NCI-H2227 treated with DMSO at 0.1 percent for 48 hours (cell line): Measurements from ENCODE around the gene FKBP8.

Experiments used
- DNase-seq: peaks from one replicate; lab custom pipeline; 2025; lab: John Stamatoyannopoulos, UW

Gene FKBP8

DNA sequence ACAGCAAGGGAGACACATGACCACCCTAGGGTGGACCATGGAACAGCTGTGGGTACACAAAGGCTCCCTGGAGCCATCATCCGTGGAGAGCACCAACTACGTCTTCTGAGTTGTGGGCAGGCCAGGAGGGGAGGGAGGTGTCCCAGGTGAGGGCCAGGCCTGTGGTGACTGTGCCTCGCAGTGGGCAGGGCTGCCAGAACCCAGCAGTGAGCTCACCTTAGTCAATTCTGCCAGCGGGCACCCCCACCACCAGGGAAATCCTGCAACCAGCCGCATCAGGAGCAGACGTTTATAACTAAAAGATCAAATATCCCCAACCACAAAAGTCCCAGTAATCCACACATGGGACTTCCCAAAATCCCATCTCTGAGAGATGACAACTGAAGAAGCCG lies 41.1 kb downstream of the FKBP8 start:
- no peak for DNase-seq

DNA sequence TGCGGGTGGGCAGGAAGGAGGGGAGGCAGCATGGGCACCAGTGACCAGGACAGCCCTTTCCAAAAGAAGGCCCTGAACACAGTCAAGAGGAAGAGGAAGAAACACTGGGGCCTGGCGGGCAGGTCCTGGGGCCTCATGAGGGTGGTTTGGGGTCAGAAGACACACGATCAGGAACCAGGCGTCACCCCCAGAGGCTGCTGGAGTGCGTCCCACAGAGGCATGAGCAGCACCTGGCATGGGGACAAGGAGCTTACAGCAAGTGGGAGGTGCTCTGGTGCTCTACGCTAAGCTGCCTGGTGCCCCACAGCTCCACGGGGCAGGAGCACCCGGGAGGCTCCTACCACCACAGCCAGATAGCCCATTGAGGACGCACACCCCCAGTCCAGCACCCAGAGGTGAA lies 41.5 kb downstream of the FKBP8 start:
- DNase-seq: no peak

- no peak for DNase-seq
Measured at GRCh38 chr19:18501351-18501750, 42.0 kb downstream of the FKBP8 start.

- DNase-seq: no peak
Measured at GRCh38 chr19:18500799-18501198, 42.6 kb downstream of the FKBP8 start.

DNA sequence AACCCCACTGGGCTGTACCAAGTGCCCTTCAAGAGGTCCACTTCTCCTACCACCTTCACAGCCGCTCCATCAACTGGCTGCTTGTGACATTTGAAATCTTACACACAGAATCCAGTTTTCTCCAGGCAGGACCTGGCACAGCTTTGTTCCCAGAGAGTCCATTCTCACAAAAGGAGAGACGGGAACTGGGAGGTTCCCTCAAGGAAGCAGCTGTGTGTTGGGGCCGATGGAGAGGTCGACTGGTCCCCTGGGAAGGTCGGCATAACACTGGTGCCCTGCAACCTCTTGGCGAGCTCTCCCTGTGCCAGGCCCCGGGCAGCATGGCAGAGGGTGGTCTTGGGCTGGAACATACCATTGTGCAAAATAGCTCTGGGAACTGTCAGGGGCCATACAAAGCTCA lies 43.0 kb downstream of the FKBP8 start:
- DNase-seq: no peak

DNA sequence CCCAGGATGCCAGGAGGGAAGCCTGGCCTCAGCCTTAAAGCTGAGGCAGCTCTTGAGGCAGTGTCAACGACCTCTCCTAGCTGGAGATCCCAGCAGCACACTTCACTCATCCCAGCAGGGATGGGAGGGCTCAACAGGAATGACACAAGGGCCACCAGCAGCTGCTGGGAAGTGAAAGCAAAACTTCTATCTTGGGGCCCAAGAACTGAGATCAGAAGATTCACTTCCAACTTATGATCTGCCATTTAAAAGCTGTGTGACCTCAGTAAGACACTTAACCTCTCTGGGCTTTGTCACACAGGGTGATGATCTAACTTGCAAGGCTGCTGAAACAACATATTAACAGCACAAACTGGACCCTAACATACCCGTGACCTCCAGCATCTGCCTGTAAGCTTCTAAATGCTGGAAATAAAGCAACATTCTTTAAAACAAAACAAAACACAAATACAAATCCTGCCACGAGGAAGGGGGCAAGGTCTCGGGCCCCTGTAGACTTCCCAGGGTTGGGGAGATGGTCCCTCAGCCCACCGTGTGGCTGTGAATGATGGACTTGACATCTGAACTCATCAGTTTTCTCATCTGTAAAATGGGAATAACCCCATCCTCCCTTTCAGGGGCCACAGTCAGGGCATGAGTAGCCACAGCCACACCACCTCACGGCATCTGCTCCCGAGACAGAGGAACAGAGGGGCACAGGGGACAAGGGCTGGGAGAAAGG lies 44.2 kb downstream of the FKBP8 start:
- DNase-seq: no peak

DNA sequence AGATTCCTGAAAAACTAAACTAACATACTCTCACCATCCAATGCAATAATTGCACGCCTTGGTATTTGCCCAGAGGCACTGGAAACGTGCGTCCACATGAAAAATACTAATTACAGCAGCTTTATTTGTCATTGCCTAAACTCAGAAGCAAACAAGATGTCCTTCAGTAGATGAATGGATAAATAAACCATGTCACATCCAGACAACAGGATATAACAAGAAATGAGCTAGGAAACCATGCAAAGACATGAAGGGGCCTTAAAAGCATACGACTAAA lies 46.5 kb downstream of the FKBP8 start:
- no peak for DNase-seq

- DNase-seq: no peak
Measured at GRCh38 chr19:18496167-18496979, 47.0 kb downstream of the FKBP8 start.

- DNase-seq: no peak
Measured at GRCh38 chr19:18495204-18495911, 48.0 kb downstream of the FKBP8 start.

DNA sequence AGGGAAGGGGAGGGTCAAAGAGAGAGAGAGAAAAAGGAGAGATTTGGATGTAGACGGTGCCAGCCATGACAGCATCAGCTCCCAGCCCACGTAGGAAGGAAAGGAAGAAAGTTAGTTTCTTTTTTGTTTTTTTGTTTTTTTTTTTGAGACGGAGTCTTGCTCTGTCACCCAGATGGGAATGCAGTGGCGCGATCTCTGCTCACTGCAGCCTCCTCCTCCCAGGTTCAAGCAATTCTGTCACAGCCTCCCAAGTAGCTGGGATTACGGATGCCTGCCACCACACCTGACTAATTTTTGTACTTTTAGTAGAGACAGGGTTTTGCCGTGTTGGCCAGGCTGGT lies 49.1 kb downstream of the FKBP8 start:
- no peak for DNase-seq

DNA sequence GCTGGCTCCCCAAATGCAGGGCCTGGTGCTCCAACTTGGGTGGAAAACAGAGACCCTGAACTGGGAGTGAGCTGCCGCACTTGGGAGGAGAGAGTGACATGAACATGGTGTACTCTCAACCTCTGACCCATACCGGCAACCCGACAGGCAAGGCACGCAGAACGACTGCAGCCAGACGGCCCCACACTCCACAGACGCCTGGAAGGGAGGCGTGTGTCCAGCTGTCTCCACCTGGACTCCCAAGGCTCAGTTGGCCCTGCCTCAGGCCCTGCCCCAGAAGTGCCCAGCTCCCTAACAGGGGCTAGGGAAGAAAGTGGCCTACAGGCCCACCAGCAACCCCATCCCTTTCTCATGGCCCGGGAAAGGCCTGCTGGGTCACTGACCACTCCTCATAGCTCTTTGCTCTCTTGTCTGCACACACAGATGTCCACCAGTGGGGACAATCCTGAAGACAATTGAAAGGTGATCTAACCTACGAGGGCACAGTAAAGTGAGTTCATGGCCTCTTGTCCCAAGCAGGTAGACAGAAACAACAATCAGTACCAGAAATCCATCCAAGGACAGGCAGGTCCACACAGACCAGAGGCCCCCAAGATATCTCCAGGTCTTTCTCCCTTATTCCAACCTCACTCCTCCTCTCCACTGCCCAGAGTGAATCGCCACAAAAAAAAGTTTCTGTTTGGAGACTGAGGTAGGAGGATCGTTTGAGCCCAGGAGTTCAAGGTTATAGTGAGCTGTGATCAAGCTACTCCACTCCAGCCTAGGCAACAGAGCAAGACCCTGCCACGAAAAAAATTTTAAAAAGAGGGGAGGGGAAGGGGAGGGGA lies 49.7 kb downstream of the FKBP8 start:
- no peak for DNase-seq

DNA sequence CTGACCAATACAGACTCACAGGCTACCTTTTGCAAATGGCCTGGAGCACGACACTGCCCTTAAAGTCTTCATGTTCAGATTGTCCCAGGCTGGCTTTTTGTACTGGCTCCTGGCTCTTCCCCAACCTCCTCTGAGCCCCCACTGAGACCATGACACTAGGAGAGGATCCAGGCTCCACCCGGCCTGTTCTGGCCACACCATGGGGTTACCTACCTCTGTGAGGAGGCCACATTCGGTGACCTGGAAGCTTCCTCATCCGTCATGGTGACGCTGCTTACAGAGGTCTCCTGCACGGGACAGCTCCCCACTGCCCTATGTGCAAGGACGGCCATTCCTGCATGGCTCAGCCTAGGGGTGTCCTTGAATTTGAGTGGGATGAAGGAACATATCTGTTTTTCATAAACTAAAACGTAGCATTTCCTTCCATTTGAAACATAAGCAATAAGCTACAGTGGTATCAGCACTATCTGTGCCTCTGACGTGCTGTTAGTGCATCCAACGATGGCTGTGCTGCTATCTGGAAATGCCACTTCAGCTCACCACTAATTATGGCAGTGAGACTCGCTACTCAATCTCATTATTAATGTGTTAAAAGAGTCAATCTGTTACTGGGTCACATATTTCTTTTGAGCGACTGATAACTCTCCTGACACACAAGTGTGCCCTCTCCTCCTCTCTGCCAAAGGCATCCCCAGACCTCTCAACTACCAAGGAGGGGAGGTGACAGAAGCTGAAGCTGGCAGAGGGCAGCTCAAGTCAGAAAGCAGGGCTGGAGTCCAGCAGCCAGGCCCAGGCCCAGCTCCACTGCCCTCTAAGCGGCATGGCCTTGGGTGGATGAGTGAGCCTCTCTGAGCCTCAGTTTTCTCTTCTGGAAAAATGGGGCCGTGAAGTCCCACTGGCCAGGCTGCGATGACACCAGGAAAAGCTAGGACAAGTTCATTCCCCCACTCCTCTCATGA lies 51.1 kb downstream of the FKBP8 start:
- no peak for DNase-seq

GRCh38 chr19:18490728-18491127 lies 52.6 kb downstream of the FKBP8 start:
- no peak for DNase-seq

- DNase-seq: no peak
Measured at GRCh38 chr19:18489627-18490184, 53.7 kb downstream of the FKBP8 start.

DNA sequence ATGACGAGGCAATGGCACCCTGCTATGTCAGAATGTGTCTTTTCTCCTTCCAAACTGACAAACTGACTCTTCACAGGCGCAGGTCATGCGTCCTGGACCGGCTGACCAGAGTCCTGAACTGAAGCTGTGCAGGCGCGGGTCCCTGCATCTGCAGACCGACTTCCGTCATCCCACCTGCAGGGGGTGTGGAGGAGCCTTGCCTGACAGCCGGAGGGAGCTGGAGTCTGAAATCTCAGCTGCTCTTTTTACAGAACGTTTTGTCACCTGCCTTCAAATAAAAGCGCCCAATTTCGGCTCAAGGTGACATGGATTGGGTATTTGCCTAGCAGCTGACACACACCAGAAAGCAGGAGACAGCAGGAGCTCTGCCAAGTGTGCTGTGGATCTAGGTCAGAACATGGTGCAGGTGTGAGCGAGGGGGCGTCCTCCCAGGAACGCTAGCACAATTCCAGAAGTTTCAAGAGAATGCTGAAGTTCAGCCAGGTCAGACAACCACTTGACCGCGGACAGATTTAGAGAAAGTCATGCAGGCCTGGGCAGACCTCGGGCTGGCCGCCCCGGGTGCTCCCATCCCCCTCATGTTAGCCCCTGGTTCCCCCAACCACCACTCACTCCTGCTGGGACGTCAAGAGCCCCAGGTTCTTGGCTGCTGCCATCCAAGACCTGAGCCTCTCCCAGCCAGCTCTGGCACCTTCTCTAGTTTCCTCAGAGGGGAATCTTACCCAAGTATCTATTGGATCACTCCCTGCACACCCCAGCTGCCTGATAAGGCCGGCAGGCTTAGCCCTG lies 54.3 kb downstream of the FKBP8 start:
- no peak for DNase-seq

DNA sequence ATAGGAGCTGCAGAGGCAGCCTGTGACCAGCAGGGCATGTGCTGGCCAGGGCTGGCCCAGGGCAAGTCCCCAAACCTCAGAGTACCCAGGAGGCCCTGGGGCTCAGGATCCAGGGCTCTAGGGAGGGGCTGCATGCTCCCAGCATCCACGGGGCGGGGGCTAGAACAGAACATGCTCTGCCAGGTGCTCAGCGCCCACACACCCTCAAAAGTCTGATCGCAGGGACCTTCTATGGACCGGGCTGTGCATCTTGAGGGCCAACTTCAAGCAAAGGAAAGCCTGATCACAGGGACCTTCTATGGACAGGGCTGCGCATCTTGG lies 55.0 kb downstream of the FKBP8 start:
- DNase-seq: no peak

- no peak for DNase-seq
Measured at GRCh38 chr19:18487576-18488402, 55.6 kb downstream of the FKBP8 start.

- no peak for DNase-seq
Measured at GRCh38 chr19:18486746-18487145, 56.6 kb downstream of the FKBP8 start.

- DNase-seq: no peak
Measured at GRCh38 chr19:18484992-18485391, 58.4 kb downstream of the FKBP8 start.
